ENCODE data around the gene ISYNA1. TPM values are rescaled to one million over a fixed set of nuclear protein-coding genes. Genes with fewer than 3 reads are reported as not detected.

The ISYNA1 gene
- total RNA-seq, 1 experiment from 2014 or later: 6.8 TPM

- no peaks in the 10 kb centered on the region for H3K9me3 Mint-ChIP-seq (ENCODE audit: unreplicated experiment)
- peaks cover 7% of the 10 kb centered on the region for H3K36me3 Mint-ChIP-seq (ENCODE audit: insufficient read depth, unreplicated experiment)
- H3K27ac Mint-ChIP-seq (ENCODE audit: low read depth, unreplicated experiment): peak within 1 kb of the TSS; percentile 72
- no peaks in the 10 kb centered on the region for H3K27me3 Mint-ChIP-seq (ENCODE audit: insufficient read depth, unreplicated experiment)
- H3K4me1 Mint-ChIP-seq (ENCODE audit: insufficient read depth, unreplicated experiment): peaks cover 29% of the 10 kb centered on the region
- DNase-seq (ENCODE audit: unreplicated experiment): peak; percentile 80
- H3K4me3 Mint-ChIP-seq (ENCODE audit: unreplicated experiment): peak within 1 kb of the TSS; percentile 77
- CTCF ChIA-PET: interaction anchor here (0.6 to 2.9 kb wide), 19 partner anchors 9 to 143 kb away, joined by 3 to 10 read pairs (median 3); no protein-coding TSS in a partner anchor
- POLR2A ChIA-PET: interaction anchor here (0.7 to 2.7 kb wide), 19 partner anchors 9 to 214 kb away, joined by 3 to 24 read pairs (median 4); partner anchors contain the start of genes ELL, GDF15, JUND and LSM4
- TF ChIP-seq CTCF (IDR thresholded peaks at IDR 0.05; ENCODE audit: unreplicated experiment): peak; percentile 51
- intact Hi-C loops (cut with micrococcal nuclease): no loop called here
- no TSS peak for BruUV-seq (replicated peaks)
Observed at GRCh38 chr19:18419195-18419698, 18.7 kb downstream of the ISYNA1 start, which contains the start of gene SSBP4. Gene SSBP4 (plus strand): TSS chr19:18419398. CDS start chr19:18419649, 251 bp downstream.

GRCh38 chr19:18418483-18419194, 19.3 kb downstream of the ISYNA1 start:
- ChIA-PET CTCF (interaction anchor here (0.6 to 2.9 kb wide), 22 partner anchors 8 to 424 kb away, joined by 3 to 10 read pairs (median 3); no protein-coding TSS in a partner anchor), POLR2A (interaction anchor here (0.7 to 2.7 kb wide), 19 partner anchors 8 to 213 kb away, joined by 3 to 24 read pairs (median 4); partner anchors contain the start of genes ELL, GDF15, JUND and LSM4)
- Mint-ChIP-seq H3K9me3 (ENCODE audit: unreplicated experiment) (no peaks in the 10 kb centered on the region), H3K27ac (ENCODE audit: low read depth, unreplicated experiment) (no peak overlapping the region), H3K4me1 (ENCODE audit: insufficient read depth, unreplicated experiment) (peaks cover 29% of the 10 kb centered on the region), H3K27me3 (ENCODE audit: insufficient read depth, unreplicated experiment) (no peaks in the 10 kb centered on the region), H3K36me3 (ENCODE audit: insufficient read depth, unreplicated experiment) (peaks cover 7% of the 10 kb centered on the region), H3K4me3 (ENCODE audit: unreplicated experiment) (peak overlapping the region; percentile 77)
- no peak for TF ChIP-seq CTCF (IDR thresholded peaks at IDR 0.05; ENCODE audit: unreplicated experiment)
- BruUV-seq (replicated peaks): no TSS peak
- no peak for DNase-seq (ENCODE audit: unreplicated experiment)
- intact Hi-C loops (cut with micrococcal nuclease): no loop called here

- Mint-ChIP-seq H3K36me3 (ENCODE audit: insufficient read depth, unreplicated experiment) (peaks cover 7% of the 10 kb centered on the region), H3K4me1 (ENCODE audit: insufficient read depth, unreplicated experiment) (peaks cover 26% of the 10 kb centered on the region), H3K4me3 (ENCODE audit: unreplicated experiment) (peak overlapping the region; percentile 77), H3K27ac (ENCODE audit: low read depth, unreplicated experiment) (no peak overlapping the region), H3K9me3 (ENCODE audit: unreplicated experiment) (no peaks in the 10 kb centered on the region), H3K27me3 (ENCODE audit: insufficient read depth, unreplicated experiment) (no peaks in the 10 kb centered on the region)
- CTCF ChIA-PET: interaction anchor here (0.6 to 1.9 kb wide), 9 partner anchors 20 to 186 kb away, joined by 3 to 10 read pairs (median 3); no protein-coding TSS in a partner anchor
- no TSS peak for BruUV-seq (replicated peaks)
- POLR2A ChIA-PET: interaction anchor here (1.3 to 2.3 kb wide), 5 partner anchors 8 to 138 kb away, joined by 6 to 24 read pairs (median 8); partner anchors contain the start of genes GDF15 and JUND
- DNase-seq (ENCODE audit: unreplicated experiment): no peak
- TF ChIP-seq CTCF (IDR thresholded peaks at IDR 0.05; ENCODE audit: unreplicated experiment): no peak
- intact Hi-C loops (cut with micrococcal nuclease): no loop called here
Observed at GRCh38 chr19:18418029-18418482, 19.9 kb downstream of the ISYNA1 start.
